ENCODE data around the gene HIBADH. TPM values are rescaled to one million over a fixed set of nuclear protein-coding genes. Genes with fewer than 3 reads are reported as not detected.
"Not testable (repeated sequence)": the region's sequence is repeated elsewhere in the genome, so short reads cannot be mapped to it uniquely, and the experiment has no call there.

HIBADH gene
- polyA plus RNA-seq, 3 donors from 2014 or later = 24.9 to 41.1 (median 28.4) TPM

GRCh38 chr7:27526611-27527347 lies 135.9 kb downstream of the HIBADH start:
- no peaks in the 10 kb centered on the region for H3K27me3 Mint-ChIP-seq (ENCODE audit: low read depth in 3 of 3)
- DNase-seq = no peak
- no peak overlapping the region for H3K4me3 Mint-ChIP-seq
- no peak overlapping the region for H3K27ac Mint-ChIP-seq
- H3K9me3 Mint-ChIP-seq = peaks cover 0 to 1% (median 0%) of the 10 kb centered on the region in 6 donors
- no peaks in the 10 kb centered on the region for H3K4me1 Mint-ChIP-seq
- peaks cover 47 to 52% (median 52%) of the 10 kb centered on the region in 3 donors for H3K36me3 Mint-ChIP-seq

- Mint-ChIP-seq H3K9me3 (peaks cover 0 to 1% (median 0%) of the 10 kb centered on the region in 6 donors), H3K36me3 (peaks cover 46 to 50% (median 50%) of the 10 kb centered on the region in 3 donors), H3K27me3 (ENCODE audit: low read depth in 3 of 3) (no peaks in the 10 kb centered on the region), H3K4me3 (no peak overlapping the region), H3K27ac (no peak overlapping the region), H3K4me1 (no peaks in the 10 kb centered on the region)
- DNase-seq = no peak
Observed at GRCh38 chr7:27526131-27526530, 136.6 kb downstream of the HIBADH start.

- H3K4me3 Mint-ChIP-seq = no peak overlapping the region
- peaks cover 0 to 1% (median 0%) of the 10 kb centered on the region in 6 donors for H3K9me3 Mint-ChIP-seq
- no peaks in the 10 kb centered on the region for H3K27me3 Mint-ChIP-seq (ENCODE audit: low read depth in 3 of 3)
- H3K27ac Mint-ChIP-seq = no peak overlapping the region
- H3K4me1 Mint-ChIP-seq = no peaks in the 10 kb centered on the region
- peaks cover 31 to 40% (median 32%) of the 10 kb centered on the region in 3 donors for H3K36me3 Mint-ChIP-seq
- no peak for DNase-seq
Observed at GRCh38 chr7:27523321-27523720, 139.4 kb downstream of the HIBADH start.

- DNase-seq = no peak
- no peak overlapping the region for H3K27ac Mint-ChIP-seq
- no peaks in the 10 kb centered on the region for H3K27me3 Mint-ChIP-seq (ENCODE audit: low read depth in 3 of 3)
- peaks cover 0 to 1% (median 0%) of the 10 kb centered on the region in 6 donors for H3K9me3 Mint-ChIP-seq
- H3K4me3 Mint-ChIP-seq = no peak overlapping the region
- H3K4me1 Mint-ChIP-seq = no peaks in the 10 kb centered on the region
- H3K36me3 Mint-ChIP-seq = peaks cover 28 to 40% (median 29%) of the 10 kb centered on the region in 3 donors
Observed at GRCh38 chr7:27522566-27522965, 140.1 kb downstream of the HIBADH start.

GRCh38 chr7:27520815-27521790 lies 141.6 kb downstream of the HIBADH start:
- peaks cover 0 to 1% (median 0%) of the 10 kb centered on the region in 3 donors for H3K27me3 Mint-ChIP-seq (ENCODE audit: low read depth in 3 of 3)
- H3K27ac Mint-ChIP-seq = no peak overlapping the region

GRCh38 chr7:27519793-27520469 lies 142.8 kb downstream of the HIBADH start:
- DNase-seq = no peak
- Mint-ChIP-seq H3K36me3 (peaks cover 14 to 26% (median 16%) of the 10 kb centered on the region in 3 donors), H3K9me3 (peaks cover 0 to 1% (median 0%) of the 10 kb centered on the region in 6 donors), H3K27me3 (ENCODE audit: low read depth in 3 of 3) (peaks cover 0 to 1% (median 0%) of the 10 kb centered on the region in 3 donors), H3K4me1 (no peaks in the 10 kb centered on the region), H3K27ac (no peak overlapping the region), H3K4me3 (no peak overlapping the region)

More at GRCh38 chr7:27520815-27521790, 141.6 kb downstream of the HIBADH start:
- Mint-ChIP-seq H3K36me3 (peaks cover 19 to 32% (median 22%) of the 10 kb centered on the region in 3 donors), H3K4me3 (no peak overlapping the region), H3K4me1 (no peaks in the 10 kb centered on the region), H3K9me3 (peaks cover 0 to 1% (median 0%) of the 10 kb centered on the region in 6 donors)
- DNase-seq = no peak

- peaks cover 0 to 1% (median 0%) of the 10 kb centered on the region in 3 donors for H3K27me3 Mint-ChIP-seq (ENCODE audit: low read depth in 3 of 3)
- H3K9me3 Mint-ChIP-seq = peaks cover 0 to 1% (median 0%) of the 10 kb centered on the region in 6 donors
- no peak overlapping the region for H3K27ac Mint-ChIP-seq
- H3K4me3 Mint-ChIP-seq = no peak overlapping the region
- no peak for DNase-seq
- peaks cover 7 to 18% (median 7%) of the 10 kb centered on the region in 3 donors for H3K36me3 Mint-ChIP-seq
- no peaks in the 10 kb centered on the region for H3K4me1 Mint-ChIP-seq
Observed at GRCh38 chr7:27518561-27519350, 143.9 kb downstream of the HIBADH start.

GRCh38 chr7:27516421-27516820 lies 146.3 kb downstream of the HIBADH start:
- Mint-ChIP-seq H3K27me3 (ENCODE audit: low read depth in 3 of 3) (peaks cover 0 to 1% (median 0%) of the 10 kb centered on the region in 3 donors), H3K27ac (no peak overlapping the region), H3K9me3 (no peaks in the 10 kb centered on the region), H3K4me3 (no peak overlapping the region), H3K36me3 (peaks cover 0 to 7% (median 3%) of the 10 kb centered on the region in 3 donors), H3K4me1 (no peaks in the 10 kb centered on the region)
- no peak for DNase-seq

- peaks cover 0 to 7% (median 3%) of the 10 kb centered on the region in 3 donors for H3K36me3 Mint-ChIP-seq
Observed at GRCh38 chr7:27515933-27516332, 146.8 kb downstream of the HIBADH start.

GRCh38 chr7:27514861-27515260 lies 147.8 kb downstream of the HIBADH start:
- H3K36me3 Mint-ChIP-seq = peaks cover 0 to 4% (median 3%) of the 10 kb centered on the region in 3 donors
- H3K4me1 Mint-ChIP-seq = no peaks in the 10 kb centered on the region
- no peak overlapping the region for H3K27ac Mint-ChIP-seq
- peaks cover 0 to 1% (median 1%) of the 10 kb centered on the region in 3 donors for H3K27me3 Mint-ChIP-seq (ENCODE audit: low read depth in 3 of 3)
- no peak overlapping the region for H3K4me3 Mint-ChIP-seq
- H3K9me3 Mint-ChIP-seq = peaks cover 0 to 2% (median 0%) of the 10 kb centered on the region in 6 donors
- DNase-seq = no peak

More at GRCh38 chr7:27515933-27516332, 146.8 kb downstream of the HIBADH start:
- Mint-ChIP-seq H3K27me3 (ENCODE audit: low read depth in 3 of 3) (peaks cover 0 to 1% (median 0%) of the 10 kb centered on the region in 3 donors), H3K4me1 (no peaks in the 10 kb centered on the region), H3K4me3 (no peak overlapping the region), H3K9me3 (no peaks in the 10 kb centered on the region), H3K27ac (no peak overlapping the region)
- DNase-seq = no peak

GRCh38 chr7:27513885-27514284 lies 148.8 kb downstream of the HIBADH start:
- peaks cover 0 to 4% (median 3%) of the 10 kb centered on the region in 3 donors for H3K36me3 Mint-ChIP-seq
- no peaks in the 10 kb centered on the region for H3K4me1 Mint-ChIP-seq
- H3K4me3 Mint-ChIP-seq = no peak overlapping the region
- H3K9me3 Mint-ChIP-seq = peaks cover 0 to 2% (median 0%) of the 10 kb centered on the region in 6 donors
- H3K27me3 Mint-ChIP-seq (ENCODE audit: low read depth in 3 of 3) = peaks cover 0 to 1% (median 1%) of the 10 kb centered on the region in 3 donors
- H3K27ac Mint-ChIP-seq = no peak overlapping the region
- DNase-seq = no peak

GRCh38 chr7:27511370-27511769 lies 151.3 kb downstream of the HIBADH start:
- not testable (repeated sequence) for H3K4me1 Mint-ChIP-seq; H3K27ac Mint-ChIP-seq; H3K27me3 Mint-ChIP-seq (ENCODE audit: low read depth in 3 of 3)

More at GRCh38 chr7:27511370-27511769, 151.3 kb downstream of the HIBADH start:
- not testable (repeated sequence) for DNase-seq, H3K9me3 Mint-ChIP-seq, H3K36me3 Mint-ChIP-seq, H3K4me3 Mint-ChIP-seq

Data from immature natural killer cell (primary cell).